Mucosa of descending colon (tissue), 3 donors: ENCODE data around the gene MORN4. TPM values are rescaled to one million over a fixed set of nuclear protein-coding genes. Genes with fewer than 3 reads are reported as not detected.

ENCODE experiments used
- ATAC-seq: fragments of 200-7000 bp; cut with Tn5 transposase; one replicate; pipeline ENCODE4 v1.9.1; 2020; ENCODE audit warnings: mild to moderate bottlenecking, moderate library complexity
- DNase-seq, 3 donors: peaks; one replicate each; pipeline ENCODE4 v3.0.0-alpha.2; 2020
- H3K36me3 ChIP-seq: fragments of 200-600 bp; one replicate; pipeline ENCODE4 v1.8.0; 2021; ENCODE audit warnings: low read depth, mild to moderate bottlenecking
- H3K4me1 ChIP-seq: fragments of 200-600 bp; one replicate; pipeline ENCODE4 v1.8.0; 2021; ENCODE audit warnings: low read depth, mild to moderate bottlenecking
- H3K4me3 ChIP-seq: fragments of 200-600 bp; one replicate; pipeline ENCODE4 v1.8.0; 2021; ENCODE audit warnings: mild to moderate bottlenecking
- H3K9me3 ChIP-seq: fragments of 200-600 bp; one replicate; pipeline ENCODE4 v1.8.0; 2021; ENCODE audit warnings: mild to moderate bottlenecking
- CTCF ChIP-seq: fragments of 200-600 bp; IDR thresholded peaks from one replicate; pipeline ENCODE4 v1.8.0; 2022; ENCODE audit warnings: antibody characterized with exemption, mild to moderate bottlenecking
- intact Hi-C, 2 donors: fragments of 100-400 bp; cut with DNase I in 1 of 2; cut with micrococcal nuclease in 1 of 2; formaldehyde crosslinking; loops; one replicate each; pipeline versions ENCODE4 v1.11.0 to v1.11.1; 2022; cut with DNase I, micrococcal nuclease
- long read RNA-seq, 2 donors: library from polyadenylated mRNA; unstranded; transcript quantifications; one replicate each; pipeline ENCODE4 v2.0.0, GENCODE V29; 2019 to 2021
- total RNA-seq, 3 donors: library from RNA; stranded (reverse); fragmentation: NEBNext Ultra II Directional in 2 of 3; extraction: Animal tissue kit (Norgen Biotek cat#: 25700) in 2 of 3; gene quantifications; one replicate each; pipeline versions ENCODE4 v1.2.1 to v1.2.4, GENCODE V29; 2021 to 2023
- donor health status: DM: no; HTN: no; CAD: no; lungs with moderate emphysema.
- donor health status: DM: no; HTN: no; CAD: no.
- donor health status: DM: no; HTN: yes; CAD: no.

Gene MORN4
- 1 to 10 TPM; 1.9 to 2.7 (median 2.6) TPM for total RNA-seq
- long read RNA-seq, donor 1, partial matches to known transcripts: 3 of 6 reads
- long read RNA-seq, donor 1, other reads (novel, unspliced or antisense): 0 of 6 reads
- long read RNA-seq, donor 2, partial matches to known transcripts: 0 of 1 reads
- long read RNA-seq, donor 2, other reads (novel, unspliced or antisense): 1 of 1 reads

GRCh38 chr10:97632949-97633884 is at the start of gene MORN4:
Gene MORN4, minus strand, starts transcription at chr10:97633500. Its CDS starts 13,847 bp downstream, at chr10:97619653.
- Histone ChIP-seq H3K4me3 (peak within 1 kb of the TSS; percentile 27), H3K36me3 (no peaks in the 10 kb centered on the region), H3K4me1 (peaks cover 6% of the 10 kb centered on the region), H3K9me3 (no peaks in the 10 kb centered on the region)
- intact Hi-C loops: no loop called here
- DNase-seq (peak; percentile 93 to 94 (median 94)), ATAC-seq (peak; percentile 100)
- TF ChIP-seq CTCF: no peak

- Histone ChIP-seq H3K4me1 (peaks cover 27% of the 10 kb centered on the region), H3K36me3 (no peaks in the 10 kb centered on the region), H3K9me3 (no peaks in the 10 kb centered on the region), H3K4me3 (no peak overlapping the region)
- intact Hi-C loops: no loop called here
- TF ChIP-seq CTCF: no peak
- DNase-seq: peak in 1 of 3 donors; percentile 50
- ATAC-seq: no peak
Measured at GRCh38 chr10:97682042-97682441, 48.7 kb upstream of the MORN4 start.

GRCh38 chr10:97679594-97679993 is 46.3 kb upstream of the MORN4 start:
- H3K36me3 ChIP-seq: no peaks in the 10 kb centered on the region
- TF ChIP-seq CTCF: no peak
- H3K4me1 ChIP-seq: peaks cover 23% of the 10 kb centered on the region
- H3K9me3 ChIP-seq: no peaks in the 10 kb centered on the region
- intact Hi-C loops: no loop called here
- DNase-seq (no peak), ATAC-seq (no peak)
- H3K4me3 ChIP-seq: no peak overlapping the region

- Histone ChIP-seq H3K36me3 (no peaks in the 10 kb centered on the region), H3K4me3 (no peak overlapping the region), H3K9me3 (no peaks in the 10 kb centered on the region), H3K4me1 (peaks cover 2% of the 10 kb centered on the region)
- intact Hi-C loops: no loop called here
- DNase-seq: peak in 1 of 3 donors; percentile 45
- ATAC-seq: peak; percentile 84
- TF ChIP-seq CTCF: peak; percentile 74
Measured at GRCh38 chr10:97676770-97677581, 43.7 kb upstream of the MORN4 start.

- Histone ChIP-seq H3K4me1 (no peaks in the 10 kb centered on the region), H3K9me3 (no peaks in the 10 kb centered on the region), H3K36me3 (no peaks in the 10 kb centered on the region), H3K4me3 (no peak overlapping the region)
- intact Hi-C loops: no loop called here
- DNase-seq (no peak), ATAC-seq (no peak)
- no peak for TF ChIP-seq CTCF
Measured at GRCh38 chr10:97675222-97675621, 41.9 kb upstream of the MORN4 start.
